Mammary epithelial cell (primary cell): Measurements from ENCODE around the gene NUP160.

Source experiments
- CTCF ChIP-seq, 2 donors: IDR thresholded peaks in 1 of 2; conservative IDR thresholded peaks in 1 of 2; 2 replicates each; pipeline ENCODE4 v1.5.1; 2011 to 2012; ENCODE audit warnings: inconsistent platforms in 2 of 2, low read length in 2 of 2, mild to moderate bottlenecking in 2 of 2, control low read depth in 1 of 2, low read depth in 1 of 2; ENCODE audit not compliant: insufficient read depth in 1 of 2; ENCODE audit errors: extremely low read depth in 1 of 2
- EZH2 ChIP-seq: IDR thresholded peaks from 2 replicates; pipeline ENCODE4 v1.6.1; 2012; ENCODE audit warnings: low read length, inconsistent platforms, borderline replicate concordance

- no peak for TF ChIP-seq CTCF (conservative IDR thresholded peaks at IDR 0.05 in 1 of 2, IDR thresholded peaks at IDR 0.05 in 1 of 2; ENCODE audit: extremely low read depth in 1 of 2, insufficient read depth in 1 of 2, low read depth in 1 of 2, low read length in 2 of 2)
- TF ChIP-seq EZH2: no peak
Measured at GRCh38 chr11:47847892-47848699, at the start of gene NUP160.
